Islet of Langerhans (tissue), 1 donor: ENCODE measurements around the gene RGS7.
A peak's percentile ranks its signal among the peaks of the same experiment; 100 is the strongest.
"Not testable (repeated sequence)": the region's sequence is repeated elsewhere in the genome, so short reads cannot be mapped to it uniquely, and the experiment has no call there.

Source experiments
- FAIRE-seq: peaks from one replicate; lab custom pipeline; 2011; peaks lifted over from hg19 to GRCh38; lab: Jason Lieb, UNC

RGS7 gene

DNA sequence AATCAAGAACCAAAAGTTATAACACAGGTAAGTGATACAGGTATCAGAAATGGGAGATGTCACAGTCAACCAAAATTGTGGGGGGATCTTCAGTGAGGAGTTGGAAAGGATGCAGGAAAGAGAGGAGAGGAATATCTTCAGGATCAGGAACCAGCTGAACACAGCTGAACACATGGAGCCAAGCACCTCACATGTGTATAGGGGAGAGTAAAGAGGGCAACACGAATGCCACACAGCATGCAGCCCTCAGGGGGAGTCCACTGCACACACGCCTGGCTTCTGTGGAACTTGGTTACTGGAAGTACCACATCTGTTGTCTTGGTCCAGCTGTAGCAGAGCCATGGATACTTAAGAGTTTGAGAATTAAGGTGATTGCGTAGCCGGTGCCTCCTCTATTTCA, 218.8 kb downstream of the RGS7 start:
- FAIRE-seq, result no peak

DNA sequence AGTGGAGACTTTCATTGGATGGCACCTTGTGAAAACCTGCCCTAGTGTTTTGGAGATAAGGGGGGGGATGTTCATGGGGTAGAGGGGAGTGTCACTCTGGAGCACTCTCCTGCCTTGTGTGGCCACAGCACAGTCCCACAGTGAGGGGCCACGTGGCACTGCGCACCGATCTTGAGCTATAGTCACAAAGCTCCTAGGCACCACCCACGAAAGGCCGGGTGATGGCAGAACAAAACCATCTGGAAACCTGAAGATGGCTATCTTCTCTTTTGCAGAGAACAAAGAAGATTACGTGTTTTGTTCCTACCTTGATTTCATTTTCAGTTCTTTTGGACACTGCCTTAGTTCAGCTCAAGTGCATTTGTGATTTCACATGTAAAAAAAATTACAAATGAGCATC, 220.6 kb downstream of the RGS7 start:
- no peak for FAIRE-seq

DNA sequence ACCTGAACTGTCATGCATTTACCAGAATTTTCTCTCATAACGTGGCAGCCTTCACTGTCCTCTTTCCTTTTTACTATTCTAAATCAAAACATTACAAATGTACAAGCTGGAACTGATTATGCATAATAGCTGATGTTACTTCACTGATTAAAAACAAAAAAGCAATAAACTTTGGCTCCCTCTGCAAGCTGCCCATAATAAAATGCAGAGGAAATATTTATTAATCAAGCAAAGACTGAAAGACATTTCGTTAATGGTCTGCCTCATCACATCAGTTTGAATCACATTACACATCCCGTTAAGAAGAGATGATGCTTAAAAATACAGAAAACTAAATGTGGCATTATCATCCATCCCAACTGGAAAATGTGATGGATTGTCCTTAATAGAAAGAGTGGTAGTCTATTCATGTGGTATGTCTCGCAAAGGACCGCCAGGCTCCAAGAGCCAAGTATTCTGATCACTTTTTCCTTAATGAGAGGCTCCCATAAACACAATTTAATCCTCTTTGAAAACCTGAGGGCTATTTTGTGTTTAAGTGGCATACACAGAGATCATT, 225.3 kb downstream of the RGS7 start:
- FAIRE-seq, result no peak

DNA sequence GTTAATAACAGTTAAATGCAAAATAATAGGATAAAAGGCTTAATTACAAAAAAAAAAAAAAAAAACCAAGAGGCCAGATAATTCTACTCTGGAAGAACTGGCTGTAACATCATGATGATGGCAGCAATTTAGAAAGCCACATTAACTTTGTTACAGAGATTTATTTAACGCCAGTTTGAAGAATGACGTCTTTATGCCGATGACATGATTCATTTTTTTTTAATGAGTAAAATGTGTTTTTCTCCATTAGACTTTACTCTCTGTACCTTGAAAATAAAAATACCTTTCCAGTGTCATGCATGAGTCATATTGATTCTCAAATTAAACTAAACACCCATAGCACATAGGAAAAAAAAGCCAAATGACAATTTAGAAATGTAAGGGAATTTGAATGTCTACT, 226.1 kb downstream of the RGS7 start:
- peak; percentile 96 for FAIRE-seq

DNA sequence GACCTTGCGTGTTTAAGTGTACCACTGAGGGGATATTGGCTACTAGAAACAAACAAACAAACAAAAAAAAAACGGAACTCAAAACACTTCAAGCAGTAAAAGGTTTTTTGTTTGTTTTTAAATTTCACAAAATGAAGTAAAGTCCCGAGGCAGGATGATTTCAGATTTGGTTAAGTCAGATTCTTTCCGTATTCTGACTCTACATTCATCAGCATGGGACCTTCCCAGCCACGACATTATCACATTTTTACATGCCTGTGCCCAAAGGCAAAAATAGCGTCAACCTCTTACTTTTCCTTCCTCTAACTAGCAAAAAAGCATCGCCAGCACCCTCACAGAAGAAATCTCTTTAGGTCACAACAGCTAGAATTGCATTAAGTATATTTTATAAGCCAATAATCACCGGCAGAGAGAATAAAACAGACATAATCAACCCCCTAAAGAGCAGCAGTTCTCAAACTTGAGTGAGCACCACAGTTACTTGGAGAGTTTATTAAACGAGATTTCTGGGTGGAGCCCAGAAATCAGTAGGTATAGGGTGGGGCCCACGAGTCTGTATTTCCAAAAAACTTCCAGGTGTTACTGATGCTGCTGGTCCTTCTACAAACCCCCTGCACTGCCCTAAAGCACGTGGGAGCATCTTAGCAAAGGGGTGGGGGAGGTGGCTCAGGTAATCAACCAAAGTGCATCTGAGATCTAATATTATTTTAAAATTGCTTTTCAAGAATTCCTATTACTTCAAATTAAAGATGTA, 227.6 kb downstream of the RGS7 start:
- FAIRE-seq, result no peak

DNA sequence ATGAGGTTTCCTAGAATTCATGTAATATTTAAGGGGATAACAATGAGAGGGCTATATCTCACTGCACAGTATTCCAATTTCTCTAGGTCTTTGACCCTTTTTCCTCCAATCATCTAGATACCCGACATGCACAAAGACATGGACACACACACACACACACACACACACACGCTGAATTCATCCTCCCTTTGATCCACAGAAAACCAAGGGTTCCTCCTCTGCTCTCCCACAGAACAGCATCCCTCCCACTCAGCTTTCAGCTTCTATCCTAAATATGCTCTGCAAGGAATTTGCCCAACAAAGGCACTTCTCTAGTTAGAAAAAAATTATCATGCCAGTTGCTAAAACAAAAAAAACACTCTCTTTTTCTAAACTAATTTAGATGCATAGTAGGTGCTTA, 231.7 kb downstream of the RGS7 start:
- no peak for FAIRE-seq

DNA sequence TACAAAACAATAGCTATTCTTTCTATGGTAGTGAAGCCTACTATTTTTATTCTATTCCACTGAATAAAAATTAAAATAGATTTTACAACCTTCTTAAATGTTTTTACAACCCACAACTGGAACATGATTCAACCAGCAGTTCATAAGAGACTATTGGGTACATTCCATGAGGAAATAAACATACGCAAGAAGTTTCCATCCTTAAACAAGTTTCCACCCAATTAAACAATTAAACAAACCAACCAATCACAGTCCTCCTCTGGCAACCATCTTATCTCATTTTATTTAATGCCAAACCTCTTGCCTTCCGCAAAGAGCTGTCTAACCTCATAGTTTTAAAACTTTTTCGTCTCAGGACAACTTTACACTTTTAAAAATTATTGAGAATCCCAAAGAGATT, 239.0 kb downstream of the RGS7 start:
- no peak for FAIRE-seq

DNA sequence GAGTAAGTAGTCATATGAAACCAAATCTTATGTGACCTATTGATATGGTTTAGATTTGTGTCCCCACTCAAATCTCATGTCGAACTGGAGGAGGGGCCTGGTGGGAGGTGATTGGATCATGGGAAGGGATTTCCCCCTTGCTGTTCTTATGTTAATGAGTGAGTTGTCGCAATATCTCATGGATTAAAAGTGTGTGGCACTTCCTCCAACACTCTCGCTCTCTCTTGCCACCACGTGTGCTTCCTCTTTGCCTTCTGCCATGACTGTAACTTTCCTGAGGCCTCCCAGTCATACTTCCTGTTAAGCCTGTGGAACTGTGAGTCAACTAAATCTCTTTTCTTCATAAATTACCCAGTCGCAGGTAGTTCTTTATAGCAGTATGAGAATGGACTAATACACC, 241.2 kb downstream of the RGS7 start:
- no peak for FAIRE-seq

DNA sequence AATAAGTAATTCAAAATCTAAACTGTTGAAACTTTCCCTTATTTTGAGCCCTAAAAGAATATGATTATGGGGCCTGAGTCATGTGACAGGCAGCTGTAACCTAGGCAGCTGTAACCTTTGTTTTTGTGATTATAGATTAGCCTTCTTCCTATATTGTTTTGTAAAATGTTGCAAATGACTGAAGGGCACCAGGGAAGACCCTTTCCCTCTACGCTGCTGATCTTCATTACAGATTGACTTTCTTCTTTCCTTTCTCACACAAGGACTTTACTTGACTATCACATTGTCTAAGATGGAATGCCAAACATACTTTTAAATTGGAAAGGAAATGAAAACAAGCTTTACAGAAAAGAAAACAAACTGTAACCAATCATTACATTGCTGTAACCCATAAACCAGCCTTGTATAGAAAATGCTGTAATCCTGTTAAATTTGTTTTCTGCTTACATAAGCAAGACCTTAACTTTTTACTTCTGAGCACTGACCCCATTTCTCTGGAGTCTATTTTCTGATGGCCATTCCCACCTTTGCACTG, 242.2 kb downstream of the RGS7 start:
- FAIRE-seq, result no peak

DNA sequence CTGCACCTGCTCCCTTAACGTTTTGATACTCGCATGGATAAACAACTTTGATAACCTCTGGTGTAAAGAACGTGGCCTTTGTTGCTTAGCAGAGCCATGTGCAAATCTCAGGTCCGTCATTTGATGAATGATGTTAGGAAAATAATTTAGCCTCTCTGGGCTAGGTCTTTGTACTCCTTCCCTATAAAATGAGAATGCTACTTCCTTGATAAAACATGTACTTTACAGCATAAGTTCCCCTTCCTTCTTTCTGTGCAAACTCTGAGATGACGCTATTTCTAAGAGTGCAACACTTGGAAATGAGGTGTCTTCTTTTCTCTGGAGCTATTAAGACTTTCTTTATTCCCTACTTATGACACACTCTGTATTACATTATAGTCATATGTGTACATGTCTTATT, 243.4 kb downstream of the RGS7 start:
- peak; percentile 17 for FAIRE-seq

DNA sequence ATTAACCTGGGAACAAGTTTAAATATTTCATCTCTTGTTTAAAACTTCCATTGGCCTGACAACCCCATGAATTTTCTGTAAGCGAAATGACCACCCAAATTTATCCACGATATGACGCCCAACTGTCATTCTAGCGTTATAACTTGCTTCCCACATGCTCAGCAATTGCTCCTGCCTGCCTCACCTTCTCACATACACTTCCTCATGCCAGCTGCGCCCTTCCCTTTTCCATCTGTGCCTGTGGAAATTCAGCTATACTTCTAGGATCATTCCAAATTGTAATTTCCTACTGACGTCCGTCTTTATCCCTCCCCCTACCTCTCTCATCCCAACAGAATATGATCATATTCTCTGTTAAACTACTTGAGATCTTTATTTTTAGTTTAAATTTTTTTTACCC, 248.0 kb downstream of the RGS7 start:
- peak; percentile 70 for FAIRE-seq

DNA sequence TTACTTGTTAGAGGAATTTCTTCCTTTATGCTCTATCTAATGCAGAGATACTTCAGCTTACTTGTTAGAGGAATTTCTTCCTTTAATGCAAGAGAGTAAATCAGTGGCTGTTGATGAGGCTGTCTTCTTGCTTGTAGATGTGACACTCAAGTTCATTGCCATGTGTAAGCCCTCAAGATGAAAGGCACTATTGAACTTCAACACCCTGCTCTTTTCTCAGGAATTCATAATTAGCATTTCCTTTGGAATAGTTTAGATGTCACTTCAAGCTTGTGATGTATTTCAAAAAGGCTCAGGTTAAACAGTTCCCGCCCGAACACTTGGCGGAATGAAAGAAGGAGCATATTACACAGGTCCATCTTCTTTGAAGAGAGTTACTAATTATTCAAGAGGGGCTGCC, 251.9 kb downstream of the RGS7 start:
- FAIRE-seq, result no peak

DNA sequence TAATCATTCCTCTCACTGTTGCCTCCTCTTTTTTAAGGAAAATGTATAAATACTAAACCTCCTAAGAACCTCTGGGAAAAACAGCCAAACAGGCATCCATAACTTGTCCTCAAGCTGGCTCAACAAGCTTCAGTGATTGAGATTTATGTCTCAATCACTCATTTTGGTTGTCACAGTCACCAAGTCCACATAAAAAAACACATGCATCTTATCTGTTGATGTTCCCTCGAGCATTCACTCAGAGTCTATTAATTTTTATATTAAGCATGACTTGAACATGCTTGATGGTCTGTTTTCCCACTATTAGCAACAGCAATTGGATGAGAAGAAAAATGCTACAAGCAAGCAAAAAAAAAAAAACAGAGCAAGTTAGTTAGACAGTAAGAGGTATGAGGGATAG, 254.3 kb downstream of the RGS7 start:
- FAIRE-seq, result no peak

DNA sequence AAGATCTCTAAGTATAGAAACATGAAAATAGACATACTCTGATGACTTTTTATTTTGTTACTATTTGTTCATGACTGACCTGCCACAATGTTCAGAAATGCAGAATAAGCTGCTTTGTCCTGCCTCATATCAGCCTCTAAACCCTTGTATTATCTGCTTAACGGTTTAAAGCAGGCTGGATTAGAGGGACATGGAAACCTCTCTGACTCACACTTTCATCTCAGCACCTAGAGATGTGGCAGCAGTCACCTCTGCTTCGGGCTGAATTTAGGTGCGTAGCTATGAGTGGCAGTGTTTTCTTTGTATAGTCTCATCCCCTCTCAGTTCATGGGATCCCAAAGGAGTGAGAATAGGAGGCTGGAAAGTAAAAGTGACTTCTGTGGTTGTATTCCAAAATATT, 255.4 kb downstream of the RGS7 start:
- no peak for FAIRE-seq

DNA sequence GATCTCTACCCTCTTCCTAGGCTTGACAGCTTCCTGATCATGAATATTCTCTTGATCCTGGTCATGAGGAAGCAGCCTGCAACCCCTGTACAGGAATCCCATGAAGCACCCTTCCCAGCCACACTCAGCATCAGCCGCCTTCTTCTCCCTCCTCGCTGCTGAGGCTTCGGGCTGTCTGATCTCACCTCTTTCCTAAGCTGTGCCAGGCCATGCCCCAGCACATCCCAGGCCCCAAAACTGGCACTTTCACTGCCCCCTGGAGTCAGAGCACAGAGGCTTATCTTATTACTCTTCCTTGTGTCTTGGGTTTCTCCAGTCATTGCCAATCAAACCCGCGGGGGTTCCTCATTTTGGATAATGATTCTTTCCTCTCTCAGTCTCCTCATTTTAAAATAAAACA, 259.5 kb downstream of the RGS7 start:
- FAIRE-seq, result no peak

DNA sequence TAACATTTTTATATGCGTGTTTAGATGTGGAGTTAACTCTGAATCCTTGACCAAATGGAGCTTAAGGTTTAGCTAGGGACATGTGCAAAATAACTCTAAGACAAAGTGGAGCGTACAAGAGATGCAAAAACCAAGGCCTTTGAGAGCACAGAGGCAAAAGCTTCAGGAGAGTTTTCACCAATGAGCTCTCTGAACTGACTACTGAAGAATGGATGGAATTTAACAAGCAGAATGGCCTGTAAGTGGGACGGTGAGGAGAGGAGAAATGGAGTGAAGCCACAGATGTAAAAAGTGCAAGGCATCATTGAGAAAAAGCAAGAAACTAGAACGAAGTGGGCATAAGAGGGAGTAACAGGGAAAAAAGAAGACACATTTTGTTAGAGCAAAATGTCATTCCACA, 260.0 kb downstream of the RGS7 start:
- FAIRE-seq, result no peak

DNA sequence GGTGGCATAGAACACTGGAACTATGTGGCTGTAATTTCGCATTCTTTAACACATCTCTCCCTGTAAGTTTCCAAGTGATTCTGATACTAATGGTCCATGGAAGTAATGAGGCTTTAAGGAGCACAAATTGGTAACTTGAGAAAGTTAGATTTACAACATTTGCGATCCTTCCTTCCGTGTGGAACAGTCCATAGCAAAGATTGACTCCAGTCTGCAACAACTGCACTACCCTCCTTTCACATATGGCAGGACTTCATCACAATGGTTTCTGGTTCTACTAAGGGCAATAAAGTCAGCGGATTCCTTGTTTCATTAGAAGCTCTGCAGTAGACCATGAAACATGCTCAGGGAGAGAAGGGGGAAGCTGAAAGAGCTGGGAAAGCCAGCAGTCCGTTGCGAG, 261.2 kb downstream of the RGS7 start:
- no peak for FAIRE-seq

DNA sequence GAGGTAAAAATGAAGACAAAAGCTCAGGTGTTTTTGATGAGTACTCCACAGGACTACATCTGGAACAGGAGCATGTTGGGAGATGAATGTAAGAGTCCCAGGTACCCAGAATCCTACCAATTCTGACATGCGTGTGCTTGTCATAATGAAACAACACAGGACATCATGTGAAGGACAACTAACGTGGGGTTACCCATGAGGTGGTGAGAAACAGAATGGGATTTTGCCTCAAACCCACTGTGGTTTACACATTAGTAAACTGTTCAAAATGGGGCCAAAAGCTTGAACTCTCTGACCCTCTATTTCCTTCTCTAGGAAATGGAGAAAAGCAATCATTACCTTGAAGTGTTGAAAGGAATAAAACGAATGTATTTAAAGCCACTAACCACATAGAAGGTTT, 266.2 kb downstream of the RGS7 start:
- no peak for FAIRE-seq

DNA sequence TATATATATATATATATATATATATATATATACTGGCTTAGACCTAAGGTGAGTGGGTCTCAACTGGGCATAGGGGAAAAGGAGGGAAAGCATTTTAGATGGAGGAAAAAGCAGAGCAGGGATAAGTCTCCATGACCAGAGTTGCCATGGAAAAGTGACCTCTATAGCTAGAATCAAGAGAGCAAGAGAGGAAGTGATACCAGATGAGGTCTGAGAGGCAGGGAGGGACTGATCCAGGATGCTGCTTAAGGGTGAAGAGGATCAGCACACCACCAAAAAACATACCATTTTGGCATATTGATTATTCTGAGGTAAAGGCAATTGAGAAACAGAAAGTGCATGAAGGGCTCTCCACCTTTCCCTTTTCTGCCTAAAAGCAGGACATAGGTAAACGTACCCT, 267.9 kb downstream of the RGS7 start:
- not testable (repeated sequence) for FAIRE-seq

DNA sequence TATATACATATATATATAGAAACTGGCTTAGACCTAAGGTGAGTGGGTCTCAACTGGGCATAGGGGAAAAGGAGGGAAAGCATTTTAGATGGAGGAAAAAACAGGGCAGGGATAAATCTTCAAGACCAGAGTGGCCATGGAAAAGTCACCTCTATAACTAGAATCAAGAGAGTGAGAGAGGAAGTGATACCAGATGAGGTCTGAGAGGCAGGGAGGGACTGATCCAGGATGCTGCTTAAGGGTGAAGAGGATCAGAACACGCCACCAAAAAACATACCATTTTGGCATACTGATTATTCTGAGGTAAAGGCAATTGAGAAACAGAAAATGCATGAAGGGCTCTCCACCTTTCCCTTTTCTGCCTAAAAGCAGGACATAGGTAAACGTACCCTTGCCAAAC, 268.9 kb downstream of the RGS7 start:
- FAIRE-seq, result not testable (repeated sequence)

DNA sequence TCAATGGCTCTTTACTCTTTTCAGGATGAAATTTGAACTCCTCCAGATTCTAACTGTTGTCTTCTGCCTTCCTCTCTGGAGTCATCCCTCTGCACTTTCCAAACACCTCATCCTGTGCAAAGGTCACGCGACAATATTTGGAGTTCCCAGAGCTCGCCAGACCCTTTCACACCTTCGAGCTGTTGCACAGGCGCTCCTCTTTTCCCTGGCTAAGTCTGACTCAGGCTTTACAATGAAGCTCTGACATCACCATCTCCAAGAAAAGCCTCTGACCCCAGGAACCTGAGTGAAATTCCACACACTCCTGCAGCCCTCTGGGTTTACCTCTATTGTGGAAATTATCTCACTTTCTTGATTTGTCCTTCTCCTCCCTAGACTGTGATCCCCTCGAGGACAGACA, 270.3 kb downstream of the RGS7 start:
- no peak for FAIRE-seq

DNA sequence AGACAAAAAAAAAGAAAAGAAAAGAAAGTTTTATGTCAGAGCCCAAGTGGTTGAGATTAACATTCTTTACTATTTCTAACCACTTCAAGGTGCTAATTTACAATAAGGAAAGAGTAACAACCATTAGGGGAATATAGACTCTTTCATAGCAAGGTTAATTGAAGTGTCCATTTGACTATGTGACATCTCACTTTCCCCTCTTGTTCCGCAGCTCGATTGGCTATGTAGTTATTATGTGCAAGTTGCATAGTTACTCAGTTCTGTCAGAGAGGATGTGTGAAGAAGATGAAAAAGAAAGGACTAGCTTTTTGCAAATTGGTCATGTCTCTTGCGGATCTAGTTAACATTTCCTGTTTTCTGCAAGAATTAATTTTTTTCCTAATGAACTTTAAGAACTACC, 273.7 kb downstream of the RGS7 start:
- no peak for FAIRE-seq

DNA sequence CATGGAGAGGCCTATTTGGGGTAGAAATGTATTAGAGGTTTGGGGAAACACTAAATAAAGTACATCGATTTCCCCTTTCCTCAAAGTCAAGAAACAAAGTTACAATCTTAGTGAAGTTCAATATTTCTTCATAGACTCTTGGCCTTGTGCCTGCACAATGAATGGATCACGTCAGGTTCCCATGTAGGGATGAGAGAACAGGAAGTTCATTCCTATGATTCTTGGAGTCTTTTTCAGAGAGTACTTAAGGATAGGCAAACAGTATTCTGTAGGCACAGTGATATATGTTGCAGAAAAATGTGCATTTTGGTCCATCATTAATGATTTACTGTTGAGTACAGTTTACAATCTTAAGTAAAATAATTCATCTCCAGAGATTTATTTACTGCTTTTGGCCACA, 275.5 kb downstream of the RGS7 start:
- no peak for FAIRE-seq

DNA sequence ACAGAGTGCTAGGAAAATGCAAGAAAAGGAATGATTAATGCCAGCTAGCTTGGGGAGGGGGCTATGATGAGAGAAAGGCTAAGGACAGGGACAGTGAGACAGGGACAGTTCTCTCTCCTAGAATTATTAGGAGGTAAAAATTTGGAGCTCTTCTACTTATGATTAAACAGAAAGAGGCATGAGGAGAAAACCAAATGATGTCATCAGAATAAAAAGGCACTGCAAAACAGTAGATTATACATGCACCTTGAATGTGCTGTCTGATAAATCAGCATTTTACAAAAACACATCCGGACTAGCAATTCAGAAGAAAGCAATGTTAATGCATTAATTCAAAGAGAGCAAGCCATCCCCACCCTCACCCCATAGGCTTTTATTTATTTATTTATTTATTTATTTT, 277.5 kb downstream of the RGS7 start:
- FAIRE-seq, result no peak
